Activated CD4-positive, CD25-positive, alpha-beta regulatory T cell treated with anti-CD3 and anti-CD28 coated beads, Interleukin-2, amount 50 U/mL, for 24 hours (primary cell): ENCODE measurements around the gene SUMO3.

Source experiments
- ATAC-seq, 2 donors: fragments of 150-1000 bp; cut with Tn5 transposase; one replicate each; pipeline ENCODE4 v1.10.0; 2021; ENCODE audit warnings: mild to moderate bottlenecking in 1 of 2, moderate library complexity in 1 of 2

The SUMO3 gene

DNA sequence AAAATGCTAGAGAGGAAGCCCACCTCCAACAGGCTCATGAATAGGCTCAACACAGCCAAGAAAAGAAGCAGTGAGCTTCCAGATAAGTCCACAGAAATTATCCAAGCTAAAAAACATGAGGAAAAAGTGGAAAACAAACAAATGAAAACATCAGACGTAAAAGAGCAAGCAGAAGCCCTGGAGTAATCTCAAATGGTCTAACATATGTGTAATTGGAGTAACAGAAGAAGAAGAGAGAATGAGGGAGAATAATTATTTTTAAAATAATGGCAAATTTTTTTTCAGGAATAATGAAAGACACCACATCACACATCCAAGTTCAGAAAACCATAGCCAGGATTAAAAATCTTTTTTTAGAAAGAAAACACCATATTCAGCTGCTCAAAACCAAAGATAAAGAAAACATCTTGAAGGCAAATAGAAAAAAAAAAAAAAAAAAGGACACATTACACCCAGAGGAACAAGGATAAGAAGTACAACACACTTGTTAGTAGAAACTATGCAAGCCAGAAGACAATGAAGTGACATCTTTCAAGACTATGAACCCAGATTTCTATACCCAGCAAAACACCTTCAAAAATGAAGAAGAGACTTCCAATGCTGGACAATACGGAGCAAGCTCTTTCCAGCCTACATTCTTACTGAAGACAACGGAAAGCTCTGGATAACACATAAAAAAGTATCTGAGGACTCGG, 10.6 kb upstream of the SUMO3 start:
- no peak for ATAC-seq

- ATAC-seq: no peak
These were observed 5.4 kb upstream of the SUMO3 start for GRCh38 chr21:44823179-44823660.

DNA sequence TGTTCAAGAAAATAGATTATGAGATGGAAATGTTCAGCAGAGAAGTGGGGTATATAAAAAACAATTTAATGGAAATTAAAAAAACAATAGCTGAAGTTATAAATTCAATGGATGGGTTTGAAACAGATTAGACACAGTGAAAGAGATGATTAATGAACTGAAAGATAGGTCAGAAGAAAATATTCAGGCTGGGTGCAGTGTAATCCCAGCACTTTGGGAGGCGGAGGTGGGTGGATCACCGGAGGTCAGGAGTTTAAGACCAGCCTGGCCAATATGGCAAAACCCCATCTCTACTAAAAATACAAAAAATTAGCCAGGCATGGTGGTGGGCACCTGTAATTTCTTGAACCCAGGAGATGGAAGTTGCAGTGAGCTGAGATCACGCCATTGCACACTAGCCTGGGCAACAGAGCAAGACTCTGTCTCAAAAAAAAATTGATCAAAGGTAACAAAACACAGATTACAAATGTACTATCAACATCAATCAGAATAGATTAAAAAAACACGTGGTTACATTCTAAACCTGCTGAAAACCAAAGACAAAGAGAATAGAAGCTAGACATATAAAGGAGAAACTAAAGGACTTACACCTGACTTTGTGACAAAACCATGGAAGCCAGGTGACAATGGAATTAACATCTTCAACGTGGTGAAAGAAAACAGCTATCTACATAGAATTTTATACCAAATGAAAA, 4.8 kb upstream of the SUMO3 start:
- ATAC-seq: no peak

DNA sequence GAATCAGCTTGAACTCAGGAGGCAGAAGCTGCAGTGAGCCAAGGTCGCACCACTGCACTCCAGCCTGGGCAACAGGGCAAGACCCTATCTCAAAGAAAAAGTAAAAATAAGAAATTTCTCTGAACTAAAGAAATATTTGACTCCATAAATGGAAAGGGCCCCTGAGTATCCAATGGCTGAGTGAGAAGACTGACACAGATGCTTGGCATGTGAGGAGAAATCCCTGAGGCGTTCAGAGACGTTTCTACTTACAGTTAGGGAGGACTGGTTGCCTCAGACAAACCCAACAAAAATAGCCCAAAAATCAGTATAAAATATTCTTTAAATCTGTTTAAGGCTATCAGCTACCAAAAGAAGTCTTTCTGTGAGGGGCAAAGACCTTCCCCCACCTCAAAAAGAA, 3.0 kb upstream of the SUMO3 start:
- ATAC-seq: no peak

DNA sequence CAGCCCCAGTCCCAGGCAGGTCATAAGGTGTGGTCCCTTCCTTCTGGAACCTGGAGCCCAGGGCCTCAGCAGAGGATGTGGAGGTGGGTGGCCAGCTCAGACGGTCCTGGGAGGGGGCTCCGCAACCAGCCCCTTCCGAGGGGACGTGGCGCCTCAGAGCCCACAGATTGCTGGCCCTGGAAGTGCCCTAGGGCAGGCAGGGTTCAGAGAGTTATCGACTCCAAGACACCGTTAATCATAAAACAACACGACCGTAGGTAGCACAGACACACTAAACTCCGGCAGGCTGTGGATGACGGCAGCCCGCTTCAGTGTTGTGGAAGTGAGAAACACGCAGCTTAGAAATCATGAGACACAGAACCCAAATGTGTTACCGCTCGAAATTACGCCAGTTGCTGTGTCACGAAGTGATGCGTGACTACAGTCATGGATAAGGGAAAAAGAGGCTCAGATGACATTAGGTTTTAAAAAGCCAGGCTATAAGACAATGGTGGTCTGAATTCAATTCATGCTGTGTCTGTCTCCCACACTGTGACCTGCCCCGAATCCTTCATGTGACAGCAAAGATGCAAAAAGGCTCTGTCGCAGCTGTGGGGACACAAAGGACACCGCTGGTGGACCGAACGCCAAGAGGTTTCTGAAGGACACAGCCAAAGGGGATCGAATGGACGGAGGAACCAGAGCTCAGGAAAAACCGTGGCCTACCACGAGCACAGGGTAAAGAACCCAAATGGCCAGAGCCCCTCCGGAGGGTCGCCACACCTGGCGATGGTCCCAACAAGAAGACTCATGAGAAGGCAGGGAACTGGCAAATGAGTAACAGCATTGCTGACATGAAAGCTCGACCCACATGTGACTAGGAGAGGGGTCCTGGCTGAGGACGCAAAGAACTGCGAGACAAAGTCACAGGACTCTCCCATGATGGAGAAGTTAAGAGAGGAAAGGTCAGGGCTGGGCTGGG, 1.7 kb upstream of the SUMO3 start:
- ATAC-seq: no peak

- ATAC-seq: no peak
These were observed 764 bp upstream of the SUMO3 start for GRCh38 chr21:44818640-44819011.

GRCh38 chr21:44817506-44817880, 369 bp downstream of the SUMO3 start:
- peak; percentile 77 for ATAC-seq

DNA sequence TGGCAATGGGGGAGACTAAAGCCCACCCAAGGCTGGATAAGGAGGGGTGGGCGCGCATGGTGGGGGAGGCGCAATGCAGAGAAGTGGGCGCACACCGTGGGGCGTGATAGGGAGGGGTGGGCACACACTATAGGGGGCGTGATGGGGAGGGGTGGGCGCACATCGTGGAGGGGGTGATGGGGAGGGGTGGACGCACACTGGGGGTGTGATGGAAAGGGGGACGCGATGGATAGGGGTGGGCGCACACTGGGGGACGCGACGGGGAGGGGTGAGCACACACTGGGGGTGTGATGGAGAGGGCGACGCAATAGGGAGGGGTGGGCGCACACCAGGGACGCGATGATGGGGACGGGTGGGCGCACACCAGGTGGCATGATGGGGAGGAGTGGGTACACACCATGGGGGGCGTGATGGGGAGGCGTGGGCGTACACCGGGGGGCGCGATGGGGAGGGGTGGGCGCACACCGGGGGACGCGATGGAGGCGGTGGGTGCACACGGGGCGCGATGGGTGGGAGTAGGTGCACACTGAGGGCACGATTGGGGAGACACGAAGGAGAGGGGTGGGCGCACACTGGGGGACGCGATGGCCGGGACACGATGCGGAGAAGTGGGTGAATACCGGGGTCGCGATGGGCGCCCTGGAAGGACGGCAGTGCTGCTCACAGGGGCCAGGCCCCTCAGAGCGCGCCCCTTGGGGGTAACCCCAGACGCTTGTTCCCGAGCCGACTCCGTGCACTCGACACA, 929 bp downstream of the SUMO3 start:
- no peak for ATAC-seq

DNA sequence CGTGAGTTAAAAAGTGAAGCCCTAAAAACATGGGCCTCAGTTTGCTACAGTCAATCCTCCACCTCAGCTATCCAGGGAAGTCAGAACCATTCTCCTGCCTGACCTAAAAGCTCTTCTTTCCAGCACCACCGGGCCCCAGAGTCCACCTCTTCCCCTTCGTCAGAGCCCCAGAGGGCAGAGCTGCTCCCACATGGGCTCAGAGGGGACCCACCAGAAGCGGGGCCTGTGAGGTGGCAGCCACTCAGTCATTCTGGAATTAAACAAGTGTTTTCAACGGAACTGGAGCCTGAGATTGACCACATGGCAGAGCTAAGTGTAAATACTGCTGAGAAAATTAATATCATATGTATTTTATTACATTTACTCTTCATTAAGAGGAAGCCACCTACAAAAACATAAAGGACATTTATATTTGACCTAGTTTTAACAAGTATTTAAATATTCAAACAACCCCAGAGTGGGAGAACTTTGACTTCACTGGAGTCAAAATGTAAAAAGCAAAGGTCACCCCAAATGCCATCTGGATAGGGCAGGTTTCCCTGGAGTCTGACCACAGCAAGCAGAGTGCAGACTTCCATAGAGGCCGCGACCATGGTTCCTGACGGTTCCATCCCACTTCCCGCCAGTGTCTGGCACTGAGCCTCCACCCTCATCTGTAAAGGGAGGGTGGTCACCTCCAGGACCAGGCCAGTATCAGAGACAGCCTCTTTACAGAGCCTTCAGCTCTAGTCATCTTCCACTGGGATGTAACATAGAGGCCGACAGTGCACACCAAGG, 1.8 kb downstream of the SUMO3 start:
- no peak for ATAC-seq

GRCh38 chr21:44815225-44815624, 2.6 kb downstream of the SUMO3 start:
- ATAC-seq: no peak

DNA sequence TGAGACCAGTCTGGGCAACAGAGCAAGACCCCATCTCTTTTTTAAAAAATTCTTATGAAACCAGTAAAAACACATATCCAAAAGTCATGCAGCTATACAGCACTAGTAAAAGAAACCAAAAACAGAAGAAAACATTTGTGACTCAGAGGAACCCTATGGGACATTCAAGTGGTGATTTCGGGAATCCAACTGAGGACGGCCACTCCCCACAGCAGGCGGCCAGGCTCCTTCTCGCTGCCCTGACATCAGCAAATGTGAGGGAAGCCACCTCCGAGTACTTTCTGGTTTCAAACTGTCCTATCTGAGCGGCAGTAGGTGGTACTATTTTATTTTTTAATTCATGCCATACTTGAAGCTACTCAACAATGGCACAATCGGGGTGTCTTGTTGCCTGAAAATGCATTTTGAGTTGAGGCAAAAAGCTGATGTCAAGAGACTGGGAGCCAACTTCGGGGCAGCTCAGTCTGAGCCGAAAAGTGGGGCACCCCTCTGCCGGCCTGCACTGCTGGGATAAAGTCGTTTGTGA, 3.3 kb downstream of the SUMO3 start:
- no peak for ATAC-seq

DNA sequence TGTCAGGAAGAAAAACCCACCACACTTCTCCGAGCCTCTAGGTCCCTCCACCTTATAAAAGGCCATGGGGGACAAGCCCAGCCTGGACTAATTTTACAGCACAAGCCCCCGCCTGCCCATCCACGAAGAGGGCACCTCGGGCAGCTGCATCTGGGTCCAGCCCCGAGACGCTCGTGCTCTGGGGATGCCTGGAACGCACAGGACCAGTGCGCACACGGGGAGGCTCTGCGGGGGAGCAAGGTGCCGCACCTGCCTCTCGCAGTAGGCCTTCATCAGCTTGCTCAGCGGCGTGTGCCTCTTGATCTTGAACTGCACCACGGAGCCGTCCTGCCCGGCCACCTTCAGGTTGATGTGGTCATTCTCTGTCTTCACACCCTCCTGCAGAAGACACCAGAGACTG, 4.1 kb downstream of the SUMO3 start:
- ATAC-seq: no peak

GRCh38 chr21:44813149-44813548, 4.7 kb downstream of the SUMO3 start:
- no peak for ATAC-seq

DNA sequence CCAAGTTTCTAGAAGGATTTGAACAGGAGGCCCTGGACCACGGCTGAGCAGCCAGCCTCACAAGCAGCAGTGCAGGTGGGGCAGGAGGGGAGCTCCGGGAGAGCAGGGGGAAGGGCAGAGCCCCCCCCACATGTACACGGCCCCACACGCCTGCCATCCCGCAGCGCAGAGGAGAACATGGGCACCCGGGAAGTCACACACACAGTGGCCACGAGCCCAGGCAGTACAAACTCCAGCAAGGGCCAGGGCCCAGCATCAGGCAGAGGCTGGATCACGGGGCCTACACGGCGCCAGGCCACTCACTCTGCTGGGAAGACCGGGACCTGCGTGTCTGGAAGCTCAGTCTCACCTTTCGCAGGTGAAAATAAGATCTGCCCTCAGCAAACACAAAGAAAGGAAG, 5.2 kb downstream of the SUMO3 start:
- no peak for ATAC-seq

GRCh38 chr21:44810779-44811178, 7.1 kb downstream of the SUMO3 start:
- no peak for ATAC-seq

GRCh38 chr21:44805859-44806258, 12.0 kb downstream of the SUMO3 start:
- no peak for ATAC-seq

DNA sequence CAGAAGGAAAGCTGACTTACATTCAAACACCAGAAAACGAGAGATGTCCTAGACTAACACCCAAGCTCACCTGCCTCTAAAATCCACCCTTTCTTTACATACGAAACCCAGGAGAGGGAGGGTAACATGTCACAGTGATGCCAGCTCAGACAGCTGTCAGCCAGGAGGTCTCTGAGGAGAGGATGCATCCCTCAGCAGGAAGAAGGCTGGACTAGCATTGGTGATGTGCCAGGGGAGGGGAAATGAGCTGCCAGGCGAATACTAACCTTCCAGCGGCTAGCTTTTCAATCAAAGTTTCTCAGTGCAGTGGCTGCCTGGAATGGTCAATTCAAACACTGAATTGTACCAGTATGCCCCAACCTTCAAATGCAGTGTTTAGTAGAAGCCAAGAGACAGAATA, 12.6 kb downstream of the SUMO3 start:
- ATAC-seq: no peak

DNA sequence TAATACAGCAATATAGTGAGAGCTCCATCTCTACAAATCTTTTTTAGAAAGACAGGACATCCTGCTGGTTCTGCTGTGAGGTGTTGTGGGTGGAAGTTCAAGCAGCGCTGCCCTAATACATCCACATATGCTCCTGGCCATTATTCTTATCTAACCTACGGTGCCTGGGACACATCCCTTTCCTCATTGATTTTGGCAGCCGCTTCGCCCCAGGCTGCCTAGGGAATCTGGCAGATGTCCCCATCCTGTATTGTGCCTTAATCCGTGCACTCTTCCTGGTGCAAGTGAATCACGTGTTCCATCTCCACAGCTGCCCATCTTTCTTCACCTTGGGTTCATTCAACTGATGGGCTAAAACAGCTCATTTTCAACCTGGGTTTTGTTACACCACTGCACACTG, 13.1 kb downstream of the SUMO3 start:
- no peak for ATAC-seq

- no peak for ATAC-seq
These were observed 14.2 kb downstream of the SUMO3 start for GRCh38 chr21:44803651-44804050.

- peak in 1 of 2 donors; percentile 4 for ATAC-seq
These were observed 15.3 kb downstream of the SUMO3 start for GRCh38 chr21:44802396-44803153.
